Neural progenitor cell (in vitro differentiated cells): Measurements from ENCODE around the gene RGS11. TPM values are rescaled to one million over a fixed set of nuclear protein-coding genes. Genes with fewer than 3 reads are reported as not detected.
A peak's percentile ranks its signal among the peaks of the same experiment; 100 is the strongest.

Source experiments
- DNase-seq: peaks from one replicate; pipeline ENCODE4 v3.0.0-alpha.2; 2016; ENCODE audit warnings: low spot score
- H2AFZ ChIP-seq: fragments of 200-600 bp; sonication (generic); replicated peaks from 2 replicates; pipeline ENCODE4 v1.6.1; 2016; ENCODE audit warnings: antibody characterized with exemption
- H3F3A ChIP-seq: fragments of 200-600 bp; sonication (generic); 2 replicates; pipeline ENCODE4 v1.6.1; 2016; ENCODE audit warnings: antibody characterized with exemption, low read depth
- H3K27ac ChIP-seq: fragments of 200-600 bp; sonication (generic); 2 replicates; pipeline ENCODE4 v1.5.1; 2016; ENCODE audit warnings: mild to moderate bottlenecking
- H3K27me3 ChIP-seq: fragments of 200-600 bp; sonication (generic); 2 replicates; pipeline ENCODE4 v1.6.1; 2016; ENCODE audit warnings: mild to moderate bottlenecking, moderate library complexity
- H3K36me3 ChIP-seq: fragments of 200-600 bp; sonication (generic); 2 replicates; pipeline ENCODE4 v1.5.1; 2016
- H3K4me1 ChIP-seq: fragments of 200-600 bp; sonication (generic); 2 replicates; pipeline ENCODE4 v1.6.1; 2016; ENCODE audit warnings: mixed run types
- H3K4me2 ChIP-seq: fragments of 200-600 bp; sonication (generic); 2 replicates; pipeline ENCODE4 v1.6.1; 2016
- H3K4me3 ChIP-seq: fragments of 200-600 bp; sonication (generic); 2 replicates; pipeline ENCODE4 v1.5.1; 2016
- H3K79me2 ChIP-seq: fragments of 200-600 bp; sonication (generic); 2 replicates; pipeline ENCODE4 v1.6.1; 2016; ENCODE audit warnings: low read depth
- H3K9ac ChIP-seq: fragments of 200-600 bp; sonication (generic); 2 replicates; pipeline ENCODE4 v1.6.1; 2016
- H3K9me3 ChIP-seq: fragments of 200-600 bp; sonication (generic); 2 replicates; pipeline ENCODE4 v1.5.1; 2016; ENCODE audit warnings: low read depth
- H4K20me1 ChIP-seq: fragments of 200-600 bp; sonication (generic); 2 replicates; pipeline ENCODE4 v1.6.1; 2016; ENCODE audit warnings: low read depth
- H3K27ac Mint-ChIP-seq: 3 replicates; pipeline ENCODE4 v1.8.0; 2021; ENCODE audit warnings: mixed read lengths
- H3K27me3 Mint-ChIP-seq: 2 replicates; pipeline ENCODE4 v1.8.0; 2022; ENCODE audit warnings: low read depth, mild to moderate bottlenecking, inconsistent platforms, moderate library complexity, mixed read lengths; ENCODE audit not compliant: insufficient read depth
- H3K36me3 Mint-ChIP-seq: 3 replicates; pipeline ENCODE4 v1.8.0; 2021; ENCODE audit warnings: mixed read lengths
- H3K4me1 Mint-ChIP-seq: 3 replicates; pipeline ENCODE4 v1.8.0; 2021; ENCODE audit warnings: mixed read lengths
- H3K4me3 Mint-ChIP-seq: 3 replicates; pipeline ENCODE4 v1.8.0; 2021; ENCODE audit warnings: mild to moderate bottlenecking, moderate library complexity, mixed read lengths
- H3K9me3 Mint-ChIP-seq: 3 replicates; pipeline ENCODE4 v1.8.0; 2020; ENCODE audit warnings: mixed read lengths
- EZH2 ChIP-seq: fragments of 200-600 bp; sonication (generic); IDR thresholded peaks from 2 replicates; pipeline ENCODE4 v1.6.1; 2017; ENCODE audit warnings: antibody characterized with exemption, mild to moderate bottlenecking, moderate library complexity
- EZH2phosphoT487 ChIP-seq: fragments of 200-600 bp; sonication (generic); IDR thresholded peaks from 2 replicates; pipeline ENCODE4 v1.6.1; 2017; ENCODE audit warnings: antibody characterized with exemption
- total RNA-seq: library from RNA; depleted of rRNA; stranded (reverse); fragments of >200 nt; gene quantifications from 2 replicates; pipeline ENCODE4 v1.2.3, GENCODE V29; 2015; ENCODE audit warnings: low replicate concordance
- TF ChIP-seq, protein P1 (sequence below): fragments of 200-600 bp; sonication (generic); IDR thresholded peaks from 2 replicates; pipeline ENCODE4 v1.5.1; 2017; ENCODE audit warnings: antibody characterized with exemption, mild to moderate bottlenecking

The RGS11 gene
- 0.52 and 0.96 TPM in 2 replicates for total RNA-seq

DNA sequence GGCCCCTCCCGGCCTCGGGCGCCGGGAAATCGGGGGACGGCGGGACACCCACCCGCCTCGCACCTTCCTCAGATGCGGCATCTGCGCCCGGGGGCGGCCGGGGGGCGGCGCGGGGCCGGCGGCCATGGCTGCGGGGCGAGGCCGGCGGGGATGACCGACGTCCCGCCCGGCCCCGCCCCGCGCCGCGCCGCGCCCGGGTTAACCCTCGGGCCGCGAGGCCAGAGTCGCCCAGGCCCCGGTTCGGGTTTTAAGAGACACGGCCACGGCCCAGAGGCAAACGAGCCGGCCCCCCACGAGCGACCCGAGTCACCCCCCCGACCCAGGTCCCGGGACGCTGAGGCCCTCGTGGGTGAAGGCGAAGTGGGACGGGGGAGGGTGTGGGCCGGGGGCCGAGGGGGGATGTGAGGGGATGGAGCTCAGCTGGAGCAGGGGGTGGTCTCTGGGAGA lies at the start of gene RGS11:
TSS of gene RGS11 (minus strand) at position 159 of the 447 bp plus-strand sequence. CDS start at position 126, 33 bp downstream.
- H2AFZ ChIP-seq = peak within 1 kb of the TSS; percentile 76
- H3K36me3 ChIP-seq = no peaks in the 10 kb centered on the region
- H3K4me2 ChIP-seq = peak within 1 kb of the TSS; percentile 92
- H4K20me1 ChIP-seq = peaks cover 5% of the 10 kb centered on the region
- peaks cover 26% of the 10 kb centered on the region for H3K27me3 Mint-ChIP-seq
- H3F3A ChIP-seq = peaks cover 18% of the 10 kb centered on the region
- no peak within 1 kb of the TSS for H3K9ac ChIP-seq
- H3K79me2 ChIP-seq = no peaks in the 10 kb centered on the region
- no peaks in the 10 kb centered on the region for H3K9me3 Mint-ChIP-seq
- DNase-seq = no peak
- peaks cover 12% of the 10 kb centered on the region for H3K4me1 ChIP-seq
- H3K4me3 ChIP-seq = peak within 1 kb of the TSS; percentile 53
- H3K9me3 ChIP-seq = no peaks in the 10 kb centered on the region
- no peak within 1 kb of the TSS for H3K27ac Mint-ChIP-seq
- H3K36me3 Mint-ChIP-seq = no peaks in the 10 kb centered on the region
- H3K27me3 ChIP-seq = peaks cover 76% of the 10 kb centered on the region
- peaks cover 3% of the 10 kb centered on the region for H3K4me1 Mint-ChIP-seq
- H3K27ac ChIP-seq = no peak within 1 kb of the TSS
- peak; percentile 46 for TF ChIP-seq EZH2
- TF ChIP-seq, protein P1, sequence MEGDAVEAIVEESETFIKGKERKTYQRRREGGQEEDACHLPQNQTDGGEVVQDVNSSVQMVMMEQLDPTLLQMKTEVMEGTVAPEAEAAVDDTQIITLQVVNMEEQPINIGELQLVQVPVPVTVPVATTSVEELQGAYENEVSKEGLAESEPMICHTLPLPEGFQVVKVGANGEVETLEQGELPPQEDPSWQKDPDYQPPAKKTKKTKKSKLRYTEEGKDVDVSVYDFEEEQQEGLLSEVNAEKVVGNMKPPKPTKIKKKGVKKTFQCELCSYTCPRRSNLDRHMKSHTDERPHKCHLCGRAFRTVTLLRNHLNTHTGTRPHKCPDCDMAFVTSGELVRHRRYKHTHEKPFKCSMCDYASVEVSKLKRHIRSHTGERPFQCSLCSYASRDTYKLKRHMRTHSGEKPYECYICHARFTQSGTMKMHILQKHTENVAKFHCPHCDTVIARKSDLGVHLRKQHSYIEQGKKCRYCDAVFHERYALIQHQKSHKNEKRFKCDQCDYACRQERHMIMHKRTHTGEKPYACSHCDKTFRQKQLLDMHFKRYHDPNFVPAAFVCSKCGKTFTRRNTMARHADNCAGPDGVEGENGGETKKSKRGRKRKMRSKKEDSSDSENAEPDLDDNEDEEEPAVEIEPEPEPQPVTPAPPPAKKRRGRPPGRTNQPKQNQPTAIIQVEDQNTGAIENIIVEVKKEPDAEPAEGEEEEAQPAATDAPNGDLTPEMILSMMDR = no peak
- peak within 1 kb of the TSS; percentile 80 for H3K4me3 Mint-ChIP-seq

DNA sequence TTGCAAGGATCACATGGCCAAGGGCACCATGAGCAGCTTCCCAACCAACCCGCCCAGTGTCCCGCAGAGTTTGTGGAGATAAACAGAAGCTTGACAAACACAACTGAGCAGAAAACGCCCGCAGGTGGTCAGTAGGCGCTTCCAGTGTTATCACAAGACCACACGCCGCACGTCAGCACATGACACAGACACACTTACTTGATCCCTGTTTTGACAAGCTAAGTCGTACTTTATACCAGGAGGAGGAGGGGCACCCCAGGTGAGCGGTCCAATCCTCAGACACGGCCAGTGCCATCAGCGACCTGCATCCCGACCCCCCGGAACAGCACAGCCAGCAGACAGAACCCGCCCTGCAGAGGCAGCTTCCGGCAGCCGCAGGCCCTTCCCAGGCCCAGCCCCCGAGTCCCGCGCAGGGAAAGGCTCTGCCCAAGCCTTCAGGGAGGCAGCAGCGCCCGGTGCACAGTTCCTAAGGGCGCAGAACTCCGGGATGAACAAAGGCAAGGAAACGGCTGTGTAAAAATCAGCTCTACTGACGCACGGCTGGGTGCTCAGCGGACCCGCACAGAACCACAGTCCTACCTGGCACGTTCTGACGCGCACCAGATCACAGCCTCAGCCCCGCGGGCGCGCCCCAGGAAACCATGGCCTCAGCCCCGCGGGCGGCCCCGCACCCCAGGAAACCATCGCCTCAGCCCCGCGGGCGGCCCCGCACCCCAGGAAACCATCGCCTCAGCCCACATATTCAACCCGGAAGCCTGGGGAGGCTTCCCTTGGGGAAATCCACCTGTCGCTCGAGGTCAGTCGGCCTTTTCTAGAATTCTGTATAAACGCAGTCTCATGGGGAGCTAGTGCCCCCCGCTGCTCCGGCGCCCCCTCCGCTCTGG lies 48.9 kb upstream of the RGS11 start:
- peak overlapping the region; percentile 53 for H3K27ac ChIP-seq
- H4K20me1 ChIP-seq = peaks cover 79% of the 10 kb centered on the region

GRCh38 chr16:324201-324450 lies 48.4 kb upstream of the RGS11 start:
- no peaks in the 10 kb centered on the region for H3K9me3 ChIP-seq
- peaks cover 77% of the 10 kb centered on the region for H3K79me2 ChIP-seq
- H3K36me3 ChIP-seq = no peaks in the 10 kb centered on the region
- no peak overlapping the region for H3K27ac ChIP-seq
- H2AFZ ChIP-seq = no peak overlapping the region
- H3F3A ChIP-seq = no peaks in the 10 kb centered on the region
- TF ChIP-seq, protein P1 = no peak
- no peak for TF ChIP-seq EZH2phosphoT487
- TF ChIP-seq EZH2 = no peak
- H3K9ac ChIP-seq = no peak overlapping the region
- Mint-ChIP-seq H3K36me3 (peaks cover under 1% of the 10 kb centered on the region), H3K4me1 (peaks cover 8% of the 10 kb centered on the region), H3K4me3 (no peak overlapping the region), H3K27ac (no peak overlapping the region), H3K9me3 (no peaks in the 10 kb centered on the region), H3K27me3 (no peaks in the 10 kb centered on the region)
- H3K4me2 ChIP-seq = no peak overlapping the region
- peaks cover 83% of the 10 kb centered on the region for H4K20me1 ChIP-seq
- H3K4me1 ChIP-seq = peaks cover 7% of the 10 kb centered on the region
- H3K27me3 ChIP-seq = no peaks in the 10 kb centered on the region
- H3K4me3 ChIP-seq = no peak overlapping the region
- no peak for DNase-seq

More for the DNA sequence above, 48.9 kb upstream of the RGS11 start:
- H2AFZ ChIP-seq = no peak overlapping the region
- DNase-seq = no peak
- Mint-ChIP-seq H3K4me1 (peaks cover 5% of the 10 kb centered on the region), H3K27me3 (no peaks in the 10 kb centered on the region), H3K27ac (no peak overlapping the region), H3K4me3 (no peak overlapping the region), H3K36me3 (no peaks in the 10 kb centered on the region), H3K9me3 (no peaks in the 10 kb centered on the region)
- H3K9ac ChIP-seq = no peak overlapping the region
- no peaks in the 10 kb centered on the region for H3K36me3 ChIP-seq
- no peaks in the 10 kb centered on the region for H3F3A ChIP-seq
- no peak overlapping the region for H3K4me2 ChIP-seq
- no peaks in the 10 kb centered on the region for H3K9me3 ChIP-seq
- peaks cover 5% of the 10 kb centered on the region for H3K4me1 ChIP-seq
- no peak overlapping the region for H3K4me3 ChIP-seq
- peaks cover 77% of the 10 kb centered on the region for H3K79me2 ChIP-seq
- no peaks in the 10 kb centered on the region for H3K27me3 ChIP-seq
- TF ChIP-seq, protein P1 = no peak
- no peak for TF ChIP-seq EZH2
- no peak for TF ChIP-seq EZH2phosphoT487
